Adrenal gland (tissue), 5 donors: ENCODE data around the gene GNRH2.

Experiments
- CTCF ChIP-seq, 6 experiments: fragments of 450-650 bp in 4 of 6; fragments of 200-600 bp in 2 of 6; sonication (generic) in 1 of 6; IDR thresholded peaks; 1 replicate in 5 of 6; 2 replicates in 1 of 6; pipeline versions ENCODE4 v1.5.1 to v1.8.0; 2016 to 2021; ENCODE audit warnings: antibody characterized with exemption in 6 of 6, mild to moderate bottlenecking in 2 of 6, moderate library complexity in 1 of 6
- POLR2A ChIP-seq, 2 donors: fragments of 450-650 bp; IDR thresholded peaks; one replicate each; pipeline ENCODE4 v1.6.1; 2017; ENCODE audit warnings: antibody characterized with exemption in 2 of 2, mild to moderate bottlenecking in 2 of 2, moderate library complexity in 1 of 2
- donor health status: DM: no; HTN: no; CAD: no.

- TF ChIP-seq CTCF (IDR thresholded peaks at IDR 0.05) (no peak), POLR2A (IDR thresholded peaks at IDR 0.05) (no peak)
Observed at GRCh38 chr20:3039426-3039825, 4.0 kb upstream of the GNRH2 start.
